ENCODE measurements around the gene MITF. TPM values are rescaled to one million over a fixed set of nuclear protein-coding genes. Genes with fewer than 3 reads are reported as not detected.

The MITF gene
- total RNA-seq, 2 donors from 2014 or later, result 1.8 to 3.0 TPM

DNA sequence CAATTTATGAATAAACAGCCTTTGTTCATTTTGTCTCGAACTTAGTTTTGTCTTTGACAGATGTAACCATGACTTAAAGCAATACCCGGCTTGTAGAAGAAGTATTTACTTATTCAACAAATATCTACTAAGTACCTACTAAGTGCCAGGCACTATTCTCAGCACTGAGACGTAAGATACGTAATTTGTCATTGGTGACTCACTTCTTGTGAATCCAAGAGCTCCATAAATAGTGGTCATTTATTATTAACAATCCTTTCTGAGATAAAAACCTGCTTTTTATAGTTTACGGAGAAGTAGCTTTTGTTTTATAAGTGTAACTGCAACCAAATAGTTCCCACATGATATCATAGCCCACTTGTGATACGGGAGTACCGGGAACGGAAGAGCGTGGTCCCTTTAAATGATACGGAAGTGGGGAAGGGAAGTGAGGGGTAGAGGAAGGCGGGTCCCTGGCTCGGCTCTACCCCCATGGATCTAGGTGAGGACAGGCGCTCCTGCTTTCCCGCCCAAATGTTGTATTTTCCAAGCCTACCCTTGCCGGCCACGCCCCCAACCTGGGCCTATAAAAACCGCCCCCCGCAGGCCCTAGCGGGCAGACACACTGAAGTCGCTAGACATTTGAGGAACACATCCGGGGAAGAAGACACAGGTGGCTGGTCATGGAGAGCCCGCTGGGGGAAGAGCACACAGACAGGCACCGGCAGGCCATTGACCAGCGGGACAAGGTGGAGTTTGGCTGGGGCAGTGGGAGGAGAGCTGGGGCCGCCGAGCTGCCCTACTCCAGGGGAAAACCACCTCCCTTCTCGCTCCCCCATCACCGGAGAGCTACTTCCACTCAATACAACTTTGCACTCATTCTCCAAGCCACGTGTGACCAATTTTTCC lies 260.1 kb downstream of the MITF start, which contains the start of gene SAMMSON:
Gene SAMMSON (plus strand): TSS at position 594 of the 888 bp plus-strand sequence.
- Mint-ChIP-seq H3K27ac (no peak within 1 kb of the TSS), H3K9me3 (no peaks in the 10 kb centered on the region), H3K27me3 (ENCODE audit: insufficient read depth) (no peaks in the 10 kb centered on the region), H3K4me3 (no peak within 1 kb of the TSS), H3K4me1 (no peaks in the 10 kb centered on the region), H3K36me3 (ENCODE audit: low read depth) (no peaks in the 10 kb centered on the region)
- peak within 1 kb of the TSS; percentile 81 for H3K27ac ChIP-seq (ENCODE audit: low read depth, low read length)
- no peaks in the 10 kb centered on the region for H3K36me3 ChIP-seq (ENCODE audit: control insufficient read depth, insufficient read depth, low read length)
- WGBS, 2 experiments (ENCODE audit: insufficient coverage in 1 of 2, insufficient read length in 1 of 2), result 94 to 100% methylated on average over 12 to 29 of the region's 29 CpGs
- H3K4me1 ChIP-seq (ENCODE audit: control insufficient read depth, insufficient read depth, low read length), result no peaks in the 10 kb centered on the region
- TF ChIP-seq, protein P1, sequence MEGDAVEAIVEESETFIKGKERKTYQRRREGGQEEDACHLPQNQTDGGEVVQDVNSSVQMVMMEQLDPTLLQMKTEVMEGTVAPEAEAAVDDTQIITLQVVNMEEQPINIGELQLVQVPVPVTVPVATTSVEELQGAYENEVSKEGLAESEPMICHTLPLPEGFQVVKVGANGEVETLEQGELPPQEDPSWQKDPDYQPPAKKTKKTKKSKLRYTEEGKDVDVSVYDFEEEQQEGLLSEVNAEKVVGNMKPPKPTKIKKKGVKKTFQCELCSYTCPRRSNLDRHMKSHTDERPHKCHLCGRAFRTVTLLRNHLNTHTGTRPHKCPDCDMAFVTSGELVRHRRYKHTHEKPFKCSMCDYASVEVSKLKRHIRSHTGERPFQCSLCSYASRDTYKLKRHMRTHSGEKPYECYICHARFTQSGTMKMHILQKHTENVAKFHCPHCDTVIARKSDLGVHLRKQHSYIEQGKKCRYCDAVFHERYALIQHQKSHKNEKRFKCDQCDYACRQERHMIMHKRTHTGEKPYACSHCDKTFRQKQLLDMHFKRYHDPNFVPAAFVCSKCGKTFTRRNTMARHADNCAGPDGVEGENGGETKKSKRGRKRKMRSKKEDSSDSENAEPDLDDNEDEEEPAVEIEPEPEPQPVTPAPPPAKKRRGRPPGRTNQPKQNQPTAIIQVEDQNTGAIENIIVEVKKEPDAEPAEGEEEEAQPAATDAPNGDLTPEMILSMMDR (conservative IDR thresholded peaks at IDR 0.05), result no peak
- DNase-seq, result peak; percentile 50
- no peak within 1 kb of the TSS for H3K4me3 ChIP-seq (ENCODE audit: low read length)
- no peaks in the 10 kb centered on the region for H3K27me3 ChIP-seq (ENCODE audit: control insufficient read depth, insufficient read depth, low read length, poor library complexity, severe bottlenecking)
- no peak within 1 kb of the TSS for H3K9ac ChIP-seq (ENCODE audit: extremely low read depth, low read length, poor library complexity, severe bottlenecking)
- H3K9me3 ChIP-seq (ENCODE audit: control insufficient read depth, low read length), result no peaks in the 10 kb centered on the region

DNA sequence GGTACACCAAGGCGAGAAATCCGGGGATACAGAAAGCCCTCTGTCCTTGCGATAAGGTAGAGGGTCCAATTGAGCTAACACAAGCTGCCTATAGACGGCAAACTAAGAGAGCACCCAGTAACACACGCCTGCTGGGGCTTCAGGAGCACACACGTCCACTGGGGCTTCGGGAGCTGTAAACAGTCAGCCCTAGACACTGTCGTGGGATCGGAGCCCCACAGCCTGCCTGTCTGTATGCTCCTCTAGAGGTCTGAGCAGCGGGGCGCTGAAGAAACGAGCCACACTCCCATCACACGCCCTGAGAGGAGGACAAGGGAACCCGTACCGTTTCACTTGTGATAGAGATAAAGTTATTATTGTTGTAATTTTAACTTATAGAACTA lies 260.8 kb downstream of the MITF start:
- Histone ChIP-seq H3K4me1 (ENCODE audit: control insufficient read depth, insufficient read depth, low read length) (no peaks in the 10 kb centered on the region), H3K4me3 (ENCODE audit: low read length) (no peak overlapping the region), H3K9ac (ENCODE audit: extremely low read depth, low read length, poor library complexity, severe bottlenecking) (no peak overlapping the region), H3K9me3 (ENCODE audit: control insufficient read depth, low read length) (no peaks in the 10 kb centered on the region), H3K36me3 (ENCODE audit: control insufficient read depth, insufficient read depth, low read length) (no peaks in the 10 kb centered on the region), H3K27ac (ENCODE audit: low read depth, low read length) (no peak overlapping the region), H3K27me3 (ENCODE audit: control insufficient read depth, insufficient read depth, low read length, poor library complexity, severe bottlenecking) (no peaks in the 10 kb centered on the region)
- no peak overlapping the region for H3K4me3 Mint-ChIP-seq
- H3K9me3 Mint-ChIP-seq, result no peaks in the 10 kb centered on the region
- no peaks in the 10 kb centered on the region for H3K36me3 Mint-ChIP-seq (ENCODE audit: low read depth)
- H3K4me1 Mint-ChIP-seq, result no peaks in the 10 kb centered on the region
- no peak for DNase-seq
- WGBS, 2 experiments (ENCODE audit: insufficient coverage in 1 of 2, insufficient read length in 1 of 2), result 92 to 99% methylated on average over 8 to 14 of the region's 15 CpGs
- no peak overlapping the region for H3K27ac Mint-ChIP-seq
- TF ChIP-seq, protein P1 (conservative IDR thresholded peaks at IDR 0.05), result no peak
- H3K27me3 Mint-ChIP-seq (ENCODE audit: insufficient read depth), result no peaks in the 10 kb centered on the region

DNA sequence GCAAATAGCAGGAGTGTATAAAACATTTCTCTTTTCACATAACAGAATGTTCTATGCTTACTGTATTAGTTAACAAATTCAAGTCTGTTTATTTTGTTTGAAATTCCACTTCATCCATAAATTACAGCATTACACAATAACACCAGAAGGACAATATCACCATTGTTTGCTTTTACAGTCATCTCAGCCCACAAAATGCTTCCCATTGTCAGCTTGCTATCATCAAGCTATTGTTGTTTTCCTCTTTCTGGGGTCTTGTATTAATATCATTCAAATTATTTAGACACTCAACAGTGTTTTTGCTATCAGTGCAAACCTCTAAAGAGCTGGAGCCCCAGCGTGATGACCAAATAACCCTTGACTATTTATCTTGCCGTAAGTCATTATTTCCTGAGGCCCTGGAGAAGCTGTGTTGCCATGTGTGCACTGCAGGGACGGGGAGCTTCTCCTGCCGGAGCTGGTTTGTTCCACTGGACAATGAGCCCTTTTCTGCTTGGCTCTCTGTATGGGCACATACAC lies 261.4 kb downstream of the MITF start:
- Mint-ChIP-seq H3K27me3 (ENCODE audit: insufficient read depth) (no peaks in the 10 kb centered on the region), H3K4me3 (no peak overlapping the region), H3K4me1 (no peaks in the 10 kb centered on the region), H3K36me3 (ENCODE audit: low read depth) (no peaks in the 10 kb centered on the region), H3K9me3 (no peaks in the 10 kb centered on the region), H3K27ac (no peak overlapping the region)
- TF ChIP-seq, protein P1 (conservative IDR thresholded peaks at IDR 0.05), result no peak
- Histone ChIP-seq H3K4me3 (ENCODE audit: low read length) (no peak overlapping the region), H3K27me3 (ENCODE audit: control insufficient read depth, insufficient read depth, low read length, poor library complexity, severe bottlenecking) (no peaks in the 10 kb centered on the region), H3K4me1 (ENCODE audit: control insufficient read depth, insufficient read depth, low read length) (no peaks in the 10 kb centered on the region), H3K9ac (ENCODE audit: extremely low read depth, low read length, poor library complexity, severe bottlenecking) (no peak overlapping the region), H3K9me3 (ENCODE audit: control insufficient read depth, low read length) (no peaks in the 10 kb centered on the region), H3K36me3 (ENCODE audit: control insufficient read depth, insufficient read depth, low read length) (no peaks in the 10 kb centered on the region), H3K27ac (ENCODE audit: low read depth, low read length) (peak overlapping the region; percentile 81)
- WGBS, 2 experiments (ENCODE audit: insufficient coverage in 1 of 2, insufficient read length in 1 of 2), result 85 to 100% methylated on average over 1 to 4 of the region's 4 CpGs
- no peak for DNase-seq
